Left hindlimb (tissue), 1 donor: Measurements from ENCODE around the gene NOS1.
"Not testable (repeated sequence)": the region's sequence is repeated elsewhere in the genome, so short reads cannot be mapped to it uniquely, and the experiment has no call there.

Source experiments
- DNase-seq: peaks from one replicate; pipeline ENCODE4 v3.0.0-alpha.2; 2018

Gene NOS1

DNA sequence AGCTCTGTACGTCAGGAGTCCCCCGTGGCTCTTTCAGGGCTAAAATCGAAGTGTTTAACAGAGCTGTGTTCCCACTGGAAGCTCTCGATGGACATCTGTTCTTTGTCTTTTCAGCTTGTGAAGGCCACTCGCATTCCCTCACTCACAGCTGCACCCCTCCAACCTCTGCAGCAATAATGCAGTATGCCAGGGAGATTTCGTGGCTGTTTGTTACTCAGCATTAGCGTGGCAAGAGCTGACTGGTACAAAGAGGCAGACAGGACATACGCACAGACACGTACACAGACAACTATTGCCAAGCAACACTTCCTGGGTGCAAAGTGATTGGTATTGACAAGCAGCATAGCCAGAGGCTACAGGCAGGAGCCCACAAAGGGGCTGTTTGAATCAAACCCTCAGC, 159.4 kb downstream of the NOS1 start:
- DNase-seq: no peak

DNA sequence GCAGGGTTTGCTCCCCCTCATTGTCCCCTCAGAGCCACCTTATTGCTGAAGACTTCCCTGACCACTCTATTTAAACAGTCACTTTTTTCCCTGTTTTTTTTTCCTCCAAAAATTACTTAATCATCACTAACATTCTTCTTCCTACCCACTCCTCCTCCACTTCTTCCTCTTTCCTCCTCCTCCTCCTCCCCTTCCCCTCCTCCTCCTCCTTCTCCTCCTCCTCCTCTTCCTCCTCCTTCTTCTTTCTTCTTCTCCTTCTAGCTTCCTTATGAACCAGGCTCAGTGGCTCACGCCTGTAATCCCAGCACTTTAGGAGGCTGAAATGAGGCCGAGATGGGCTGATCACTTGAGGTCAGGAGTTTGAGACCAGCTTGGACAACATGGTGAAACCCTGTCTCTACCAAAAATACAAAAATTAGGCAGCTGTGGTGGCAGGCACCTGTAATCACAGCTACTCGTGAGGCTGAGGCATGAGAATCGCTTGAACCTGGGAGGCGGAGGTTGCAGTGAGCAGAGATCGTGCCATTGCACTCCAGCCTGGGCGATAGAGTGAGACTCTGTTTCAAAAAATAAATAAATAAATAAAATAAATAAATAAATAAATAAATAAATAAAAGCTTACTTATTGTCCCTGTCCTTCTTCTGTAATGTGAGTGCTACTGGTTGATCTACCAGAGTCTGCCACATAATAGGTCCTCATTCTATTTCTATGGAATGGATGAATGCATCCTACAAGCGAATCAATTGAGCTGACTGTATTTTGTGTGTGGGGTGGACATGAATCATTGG, 161.3 kb downstream of the NOS1 start:
- DNase-seq: not testable (repeated sequence)

DNA sequence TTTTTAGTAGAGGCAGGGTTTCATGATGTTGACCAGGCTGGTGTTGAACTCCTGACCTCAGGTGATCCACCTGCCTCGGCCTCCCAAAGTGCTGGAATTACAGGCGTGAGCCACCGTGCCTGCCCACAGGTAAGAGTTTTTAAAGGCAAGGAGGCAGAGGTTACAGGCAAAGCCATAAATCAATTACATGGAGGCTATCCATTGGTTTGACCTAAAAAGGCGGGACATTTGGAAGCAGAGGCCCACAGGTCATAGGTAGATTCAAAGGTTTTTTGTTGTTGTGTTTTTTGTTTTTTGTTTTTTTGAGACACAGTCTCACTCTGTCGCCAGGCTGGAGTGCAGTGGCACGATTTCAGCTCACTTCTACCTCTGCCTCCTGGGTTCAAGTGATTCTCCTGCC, 165.1 kb downstream of the NOS1 start:
- DNase-seq: not testable (repeated sequence)

DNA sequence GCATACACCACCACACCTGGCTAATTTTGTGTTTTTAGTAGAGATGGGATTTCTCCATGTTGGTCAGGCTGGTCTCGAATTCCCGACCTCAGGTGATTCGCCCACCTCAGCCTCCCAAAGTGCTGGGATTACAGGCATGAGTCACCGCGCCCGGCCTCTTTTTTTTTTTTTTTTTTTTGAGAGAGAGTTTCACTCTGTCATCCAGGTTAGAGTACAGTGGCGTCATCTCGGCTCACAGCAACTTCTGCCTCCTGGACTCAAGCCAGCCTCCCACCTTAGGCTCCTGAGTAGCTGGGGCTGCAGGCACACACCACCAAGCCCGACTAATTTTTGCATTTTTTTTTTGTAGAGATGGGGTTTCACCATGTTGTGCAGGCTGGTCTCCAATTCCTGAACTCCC, 166.4 kb downstream of the NOS1 start:
- DNase-seq: not testable (repeated sequence)

DNA sequence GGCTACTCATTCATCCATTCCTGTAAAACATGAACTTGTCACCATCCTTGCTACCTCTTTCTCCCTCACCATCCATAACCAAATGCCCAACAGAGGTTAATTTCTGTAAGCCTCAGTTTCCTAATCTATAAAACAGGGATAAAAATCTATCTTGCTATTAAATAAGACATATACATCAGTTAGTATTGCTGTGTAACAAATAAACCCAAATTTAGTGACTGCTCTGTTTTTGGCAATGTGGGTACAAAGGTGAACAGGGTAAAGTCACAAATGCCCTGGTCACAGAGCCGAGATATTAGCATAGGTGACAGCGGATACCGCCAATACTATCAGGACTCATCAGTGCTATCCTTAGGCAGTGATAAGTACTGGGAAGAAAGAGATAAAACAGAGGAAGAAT, 167.5 kb downstream of the NOS1 start:
- DNase-seq: no peak

DNA sequence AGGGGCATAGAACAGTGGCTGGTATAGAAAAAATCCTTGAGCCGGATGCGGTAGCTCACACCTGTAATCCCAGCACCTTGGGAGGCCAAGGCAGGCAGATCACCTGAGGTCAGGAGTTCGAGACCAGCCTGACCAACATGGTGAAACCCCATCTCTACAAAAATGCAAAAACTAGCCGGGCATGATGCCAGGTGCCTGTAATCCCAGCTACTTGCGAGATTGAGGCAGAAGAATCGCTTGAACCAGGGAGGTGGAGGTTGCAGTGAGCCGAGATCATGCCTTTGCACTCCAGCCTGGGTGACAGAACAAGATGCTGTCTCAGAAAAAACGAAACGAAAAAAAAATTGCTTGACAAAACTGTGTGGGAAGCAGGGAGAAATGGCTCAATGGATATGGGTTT, 168.8 kb downstream of the NOS1 start:
- not testable (repeated sequence) for DNase-seq

DNA sequence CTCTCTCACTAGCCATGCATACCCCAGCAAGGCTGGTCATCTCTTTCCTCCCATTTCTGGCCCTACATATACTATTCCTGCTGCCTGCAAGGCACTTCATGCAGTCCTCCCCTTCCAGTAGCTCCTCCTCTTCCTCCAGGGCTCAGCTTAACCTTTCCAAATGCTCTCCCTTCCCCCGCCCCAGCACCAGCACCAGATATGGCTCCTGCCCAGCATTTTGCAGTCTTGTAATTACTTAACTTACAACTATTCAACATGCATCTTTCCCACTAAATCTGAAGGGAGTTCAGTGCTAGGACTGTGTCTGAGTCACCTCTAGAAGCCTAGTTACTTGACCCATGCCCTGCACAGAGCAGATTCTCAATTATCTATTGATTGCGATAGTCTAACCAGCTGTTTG, 169.4 kb downstream of the NOS1 start:
- DNase-seq: no peak

DNA sequence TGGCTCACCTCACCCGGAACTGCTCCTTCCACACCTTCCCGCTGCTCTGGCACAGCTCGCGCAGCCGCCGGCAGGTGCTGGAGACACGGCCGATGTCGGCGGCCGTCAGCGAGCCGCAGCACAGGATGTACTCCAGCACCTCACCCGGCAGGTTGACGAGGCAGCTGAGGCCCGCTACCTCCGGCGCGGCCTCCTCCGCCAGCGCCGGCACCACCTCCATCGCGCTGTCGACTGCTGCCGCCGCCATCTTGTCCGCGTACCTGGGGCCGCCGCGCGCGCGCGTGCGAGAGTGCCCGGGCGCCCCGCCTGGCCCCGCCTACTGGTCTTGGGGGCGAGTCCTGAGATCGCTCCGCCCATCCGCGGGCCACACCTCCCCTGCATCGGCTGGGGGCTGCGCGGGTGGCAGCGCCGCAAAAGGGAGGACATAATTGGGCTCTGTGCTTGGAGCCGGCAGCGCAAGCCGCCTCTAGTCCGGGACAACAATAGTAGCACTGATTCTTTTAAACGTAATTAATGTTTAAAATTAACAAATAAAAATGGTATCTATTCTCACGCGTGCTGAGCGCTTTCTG, 171.1 kb downstream of the NOS1 start, which contains the start of gene FBXO21:
Gene FBXO21, minus strand, starts transcription at position 261 of the 572 bp plus-strand sequence. Its CDS starts 14 bp downstream, at position 247.
- peak; percentile 91 for DNase-seq

DNA sequence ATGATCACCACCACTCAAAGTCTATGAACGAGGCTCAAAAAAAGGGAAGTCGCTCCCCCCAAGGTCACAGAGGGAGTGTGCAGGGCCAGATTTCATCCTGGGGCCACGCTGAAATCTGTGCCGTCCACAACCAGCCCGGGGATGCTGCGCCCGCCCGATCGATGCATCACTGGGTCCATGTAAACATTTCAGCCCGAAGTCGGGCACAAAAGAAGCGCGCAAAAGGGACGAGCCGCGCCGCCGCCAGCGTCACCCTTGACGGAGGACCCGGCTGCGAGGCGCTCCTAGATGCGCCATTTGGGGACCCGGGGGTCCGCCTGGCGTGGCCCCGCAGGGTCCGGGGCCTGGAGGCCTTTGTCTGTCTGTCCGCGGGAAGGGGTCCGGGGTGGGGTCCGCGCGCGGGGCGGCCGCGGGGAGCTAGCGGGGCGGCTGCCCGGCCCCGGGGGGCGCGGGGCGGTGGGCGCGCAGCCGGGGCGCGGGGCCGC, 171.7 kb downstream of the NOS1 start:
- DNase-seq: no peak

DNA sequence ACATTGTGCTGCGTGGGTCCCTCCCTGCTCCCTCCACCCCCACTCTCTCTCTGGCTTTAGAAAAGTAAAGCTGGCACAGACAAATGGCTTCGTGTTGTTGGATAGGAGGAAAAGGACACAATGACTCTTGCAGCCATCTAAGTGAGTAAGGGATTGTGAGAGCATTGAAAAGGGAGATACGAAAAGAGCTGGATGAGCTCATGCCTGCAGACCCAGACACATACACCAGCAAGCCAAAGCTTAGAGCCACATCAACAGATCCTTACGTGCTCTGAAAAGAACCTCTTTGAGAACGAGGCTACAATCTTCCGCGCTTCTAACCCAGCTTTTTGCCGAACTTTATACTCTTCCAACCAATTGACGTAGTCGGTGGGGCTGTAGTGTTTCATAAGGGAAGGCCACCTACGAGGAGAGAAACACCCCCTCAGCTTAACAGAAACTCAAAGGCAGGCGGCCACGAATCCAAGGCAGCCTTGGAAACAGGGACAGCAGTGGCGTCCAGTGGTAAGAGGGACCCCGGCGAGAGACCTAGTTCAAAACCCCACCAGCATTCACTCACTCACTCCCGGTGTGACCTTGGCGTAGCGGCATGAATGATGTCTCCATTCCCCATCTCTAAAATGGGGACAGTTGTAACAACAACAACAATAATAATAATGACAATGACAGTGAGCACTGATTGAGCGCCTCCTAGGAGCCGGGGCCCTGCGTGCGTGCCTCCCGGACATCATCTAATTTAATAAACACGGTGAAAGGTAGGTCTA, 172.3 kb downstream of the NOS1 start:
- DNase-seq: no peak

DNA sequence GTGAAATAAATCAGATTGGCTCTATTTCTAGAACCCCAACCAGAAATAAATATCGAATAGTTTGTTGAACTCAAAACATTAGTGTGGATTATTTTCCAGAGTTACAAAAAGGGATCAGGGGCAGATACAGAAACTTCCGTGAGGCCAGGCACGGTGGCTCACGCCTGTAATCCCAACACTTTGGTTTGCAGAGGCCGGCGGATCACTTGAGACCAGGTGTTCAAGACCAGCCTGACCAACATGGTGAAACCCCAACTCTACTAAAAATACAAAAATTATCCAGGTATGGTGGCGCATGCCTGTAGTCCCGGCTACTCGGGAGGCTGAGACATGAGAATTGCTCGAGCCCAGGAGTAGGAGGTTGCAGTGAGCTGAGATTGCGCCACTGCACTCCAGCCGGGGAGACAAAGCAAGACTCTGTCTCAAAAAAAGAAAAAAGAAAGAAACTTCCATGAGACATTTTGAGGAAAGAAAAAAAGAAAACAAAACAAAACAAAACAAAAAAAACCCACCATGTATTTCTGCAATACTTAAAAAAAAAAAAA, 173.2 kb downstream of the NOS1 start:
- DNase-seq: no peak

DNA sequence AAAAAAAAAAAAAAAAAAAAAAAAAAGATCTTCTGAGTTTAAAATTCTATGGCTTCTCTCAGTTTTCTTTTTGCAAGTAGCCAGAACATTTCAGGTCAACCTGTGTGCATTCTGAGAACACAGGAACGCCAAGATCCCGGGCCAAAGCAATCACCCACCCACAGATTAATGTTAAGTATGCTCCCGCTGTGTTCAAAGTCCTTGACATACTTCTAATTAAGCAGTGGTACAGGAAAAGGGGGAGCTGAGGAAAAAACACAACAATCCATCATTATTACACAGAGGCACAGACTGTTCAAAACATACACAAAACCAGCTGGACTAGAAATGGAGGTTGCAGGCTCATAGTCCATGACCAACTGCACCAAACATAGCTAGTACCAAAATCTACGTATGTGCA, 174.0 kb downstream of the NOS1 start:
- DNase-seq: no peak

DNA sequence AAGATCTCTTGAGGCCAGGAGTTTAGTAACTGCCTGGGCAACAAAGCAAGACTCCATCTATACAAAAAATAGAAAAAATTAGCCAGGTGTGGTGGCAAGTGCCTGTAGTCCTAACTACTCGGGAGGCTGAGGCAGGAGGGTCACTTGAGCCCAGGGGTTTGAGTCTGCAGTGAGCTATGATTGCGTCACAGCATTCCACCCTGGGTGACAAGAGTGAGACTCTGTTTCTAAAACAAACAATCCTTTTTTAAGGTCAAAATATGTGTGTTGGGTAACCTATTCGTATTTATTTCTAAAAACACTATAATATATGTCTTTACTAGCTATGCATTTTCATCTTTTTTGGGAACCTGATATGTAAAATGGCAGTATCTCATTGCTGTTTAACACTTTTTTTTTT, 178.6 kb downstream of the NOS1 start:
- DNase-seq: no peak

DNA sequence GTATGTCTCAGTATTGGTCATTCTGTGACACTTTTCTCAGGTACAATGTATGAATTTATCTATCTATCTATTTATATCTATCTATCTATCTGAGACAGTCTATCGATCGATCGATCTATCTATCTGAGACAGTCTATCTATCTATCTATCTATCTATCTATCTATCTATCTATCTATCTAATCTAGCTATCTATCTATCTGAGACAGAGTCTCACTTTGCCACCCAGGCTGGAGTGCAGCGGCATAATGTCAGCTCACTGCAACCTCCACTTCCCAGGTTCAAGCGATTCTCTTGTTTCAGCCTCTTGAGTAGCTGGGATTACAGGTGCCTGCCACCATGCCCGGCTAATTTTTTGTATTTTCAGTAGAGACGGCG, 180.0 kb downstream of the NOS1 start:
- not testable (repeated sequence) for DNase-seq

DNA sequence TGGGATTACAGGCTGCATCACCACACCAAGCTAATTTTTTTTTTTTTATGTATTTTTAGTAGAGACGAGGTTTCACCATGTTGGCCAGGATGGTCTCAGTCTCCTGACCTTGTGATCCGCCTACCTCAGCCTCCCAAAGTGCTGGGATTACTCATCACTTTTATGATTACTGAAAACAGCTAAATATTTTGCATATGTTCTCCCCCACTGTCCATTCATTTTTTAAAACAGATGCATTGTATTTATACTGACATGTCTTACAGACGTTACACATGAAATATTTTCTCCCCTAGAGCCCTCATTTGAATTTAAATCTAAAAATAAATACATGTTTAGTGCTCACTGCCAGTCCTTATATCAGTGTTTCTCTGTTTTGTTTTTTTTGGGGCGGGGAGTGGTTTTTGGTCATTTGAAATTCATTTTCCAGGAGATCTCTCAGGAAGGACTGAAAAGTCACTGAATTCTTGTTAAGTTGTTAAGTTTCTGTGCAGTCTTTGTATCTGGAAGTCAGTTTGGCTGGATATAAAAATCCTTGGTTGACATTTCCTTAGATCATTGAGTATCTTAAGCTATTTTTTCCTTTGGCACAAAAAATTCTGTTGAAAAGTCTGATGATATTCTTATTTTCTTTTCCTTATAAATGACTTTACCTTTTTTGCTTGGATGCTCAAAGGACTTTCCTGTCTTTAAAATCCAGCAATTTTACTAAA, 180.5 kb downstream of the NOS1 start:
- no peak for DNase-seq

DNA sequence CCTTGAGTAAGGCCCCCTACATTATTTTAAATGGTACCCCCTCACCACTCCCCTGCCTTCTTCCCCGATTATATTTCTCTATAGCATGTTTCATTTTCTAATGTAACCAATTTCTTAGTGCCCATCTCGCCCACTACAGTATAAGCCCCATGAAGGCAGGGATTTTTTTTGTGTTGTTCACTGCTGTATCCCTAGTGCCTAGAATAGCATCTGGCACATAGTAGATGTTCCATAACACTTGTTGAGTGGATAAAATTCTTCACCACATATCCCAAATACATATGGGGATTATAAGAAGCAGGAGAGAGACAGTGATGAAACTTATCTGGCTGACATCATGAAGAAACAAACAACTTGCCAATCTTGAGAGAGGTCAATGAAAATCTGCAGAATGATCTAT, 182.7 kb downstream of the NOS1 start:
- no peak for DNase-seq

DNA sequence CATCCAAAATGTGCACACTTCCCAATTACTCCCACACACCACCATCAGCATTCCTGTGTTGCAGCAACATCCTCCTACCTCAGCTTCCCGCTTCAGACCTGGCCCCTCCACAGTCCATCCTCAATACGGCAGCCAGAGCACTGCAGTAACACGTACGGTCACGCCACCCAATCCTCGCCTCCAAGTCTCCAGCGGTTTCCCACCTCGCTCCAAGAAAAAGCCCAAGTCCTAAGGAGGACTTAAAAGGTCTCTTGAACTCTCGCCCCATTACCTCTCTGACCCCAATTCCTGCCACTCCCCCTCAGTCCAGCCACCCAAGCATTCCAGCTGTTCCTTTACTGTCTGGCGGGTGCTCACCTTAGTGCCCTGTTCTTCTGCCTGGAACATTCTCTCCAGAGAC, 183.1 kb downstream of the NOS1 start:
- no peak for DNase-seq

DNA sequence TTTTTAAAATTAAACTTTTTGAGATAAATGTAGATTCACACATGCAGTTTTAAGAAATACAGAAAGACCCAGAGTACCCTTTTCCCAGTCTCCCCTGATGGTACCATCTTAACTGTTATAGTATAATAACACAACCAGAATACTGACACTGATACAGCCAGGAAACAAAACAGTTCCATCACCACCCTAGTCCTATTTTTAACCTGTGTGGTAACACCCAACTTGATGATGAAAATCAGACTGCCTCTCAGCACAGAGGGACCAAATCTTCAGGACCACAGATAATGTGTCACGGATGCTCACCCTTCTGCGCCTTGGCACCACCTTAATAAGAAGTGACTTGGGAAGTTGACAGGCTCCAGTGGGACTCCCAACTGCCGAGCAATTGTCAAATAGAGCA, 189.3 kb downstream of the NOS1 start:
- no peak for DNase-seq

DNA sequence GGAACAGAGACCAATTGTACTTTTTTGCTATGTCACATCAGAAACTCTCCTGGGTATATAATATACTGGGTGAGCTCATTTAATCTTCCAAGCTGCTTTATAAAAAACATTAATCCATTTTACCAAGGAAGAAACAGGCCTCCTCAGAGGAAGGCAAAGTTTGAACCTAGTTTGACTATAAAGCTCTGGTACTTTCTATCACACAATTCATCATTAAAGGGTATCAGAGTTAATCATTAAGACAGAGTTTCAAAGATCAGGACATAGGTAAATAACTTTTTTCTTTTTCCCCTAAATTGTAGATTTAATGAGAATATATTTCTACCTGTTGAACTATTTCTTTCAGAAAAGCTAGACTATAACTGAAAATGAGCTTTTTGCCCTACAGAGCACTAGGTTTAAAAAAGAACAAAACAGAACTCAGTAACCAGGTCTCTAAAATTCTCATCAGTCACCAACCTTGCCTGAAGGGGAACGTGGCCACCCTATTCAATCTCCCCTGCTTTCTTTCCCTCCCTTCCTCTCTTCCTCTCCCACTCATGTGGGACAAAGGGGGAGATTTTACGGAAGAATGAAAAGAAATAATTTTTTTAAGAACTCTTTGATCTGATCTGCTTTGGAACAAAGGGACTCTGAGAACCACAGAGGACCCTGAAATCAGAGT, 189.8 kb downstream of the NOS1 start:
- no peak for DNase-seq

DNA sequence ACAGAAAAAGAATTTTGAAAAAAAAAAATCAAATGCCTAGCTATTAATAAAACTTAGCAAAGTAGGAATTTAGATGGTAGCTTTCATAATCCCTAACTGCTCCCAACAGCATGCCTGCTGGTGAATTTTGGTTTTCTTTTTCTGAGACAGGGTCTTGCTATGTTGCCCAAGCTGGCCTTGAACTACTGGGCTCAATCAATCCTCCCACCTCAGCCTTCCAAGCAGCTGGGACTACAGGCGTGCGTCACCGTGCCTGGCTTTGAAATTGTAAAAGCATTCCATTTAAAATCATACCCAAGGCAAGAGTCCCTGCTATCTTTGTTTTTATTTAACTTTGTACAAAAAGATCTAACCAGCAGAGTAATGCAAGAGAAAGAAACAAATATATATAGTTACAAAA, 191.9 kb downstream of the NOS1 start:
- DNase-seq: no peak

DNA sequence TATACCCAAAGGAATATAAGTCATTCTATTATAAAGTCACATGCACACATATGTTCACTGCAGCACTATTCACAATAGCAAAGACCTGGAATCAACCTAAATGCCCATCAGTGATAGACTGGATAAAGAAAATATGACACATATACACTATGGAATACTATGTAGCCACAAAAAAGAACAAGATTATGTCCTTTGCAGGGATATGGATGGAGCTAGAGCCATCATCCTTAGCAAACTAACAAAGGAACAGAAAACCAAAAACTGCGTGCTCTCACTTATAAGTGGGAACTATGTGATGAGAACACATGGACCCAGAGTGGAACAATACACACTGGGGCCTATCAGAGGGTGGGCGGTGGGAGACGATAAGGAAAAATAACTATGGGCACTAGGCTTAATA, 192.4 kb downstream of the NOS1 start:
- DNase-seq: no peak

DNA sequence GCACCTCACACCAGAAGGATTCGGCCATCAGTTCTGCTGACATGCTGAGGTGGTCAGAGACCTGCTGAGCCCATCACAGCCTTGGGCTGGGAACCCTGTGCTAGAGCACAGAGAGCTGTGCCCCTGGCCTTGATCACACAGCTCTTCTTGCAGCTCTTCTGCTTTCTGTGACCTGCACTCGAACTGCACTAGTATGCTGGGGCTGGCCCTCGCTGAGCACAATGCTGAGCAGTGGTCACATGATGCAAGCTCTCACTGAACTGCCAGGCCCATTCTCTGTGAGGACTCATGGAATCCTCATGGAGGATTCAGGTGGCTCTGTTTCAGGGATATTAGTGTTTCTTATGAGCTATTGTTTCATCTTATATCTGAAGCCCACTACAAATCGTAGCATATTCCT, 193.7 kb downstream of the NOS1 start:
- DNase-seq: no peak
